A549 (cell line): Measurements from ENCODE around the gene CNTN4. TPM values are rescaled to one million over a fixed set of nuclear protein-coding genes. Genes with fewer than 3 reads are reported as not detected.

Experiments used
- ATAC-seq, 2 experiments: fragments of 200-7000 bp in 1 of 2; fragments of >200 bp in 1 of 2; cut with Nextera tagmentation in 1 of 2; cut with Tn5 transposase in 1 of 2; 3 replicates each; pipeline versions ENCODE4 v1.8.0 to v1.9.1; 2018 to 2020; ENCODE audit warnings: mild to moderate bottlenecking in 1 of 2, moderate library complexity in 1 of 2
- CTCF ChIA-PET: fragments of 300-600 bp; sonication (Branson Sonifier 250); formaldehyde crosslinking; extraction: SDS; loops from one replicate; lab custom pipeline; 2021; ENCODE audit warnings: antibody characterized with exemption, inconsistent platforms; lab: Yijun Ruan, JAX
- POLR2A ChIA-PET: fragments of 350-600 bp; formaldehyde crosslinking; extraction: SDS; loops from one replicate; lab custom pipeline; 2021; ENCODE audit warnings: antibody characterized with exemption, inconsistent platforms; lab: Yijun Ruan, JAX
- DNase-seq, 2 experiments: peaks; one replicate each; pipeline versions ENCODE4 v3.0.0 to v3.0.0-alpha.2; 2011 to 2016; ENCODE audit warnings: low read depth in 1 of 2, low spot score in 1 of 2
- FAIRE-seq: peaks from 2 replicates; lab custom pipeline; 2011; peaks lifted over from hg19 to GRCh38; lab: Jason Lieb, UNC
- H3K27ac ChIP-seq, 2 experiments: fragments of >200 bp; sonication (Bioruptor Twin); formaldehyde crosslinking; 3 replicates each; pipeline ENCODE4 v1.5.1; 2016 to 2017
- H3K4me1 ChIP-seq: fragments of >200 bp; sonication (Bioruptor Twin); formaldehyde crosslinking; 3 replicates; pipeline ENCODE4 v1.6.1; 2016
- H3K4me2 ChIP-seq: fragments of >200 bp; sonication (Bioruptor Twin); formaldehyde crosslinking; 3 replicates; pipeline ENCODE4 v1.6.1; 2016
- H3K4me3 ChIP-seq: fragments of >200 bp; sonication (Bioruptor Twin); formaldehyde crosslinking; 3 replicates; pipeline ENCODE4 v1.5.1; 2016
- H3K9me3 ChIP-seq: fragments of >200 bp; sonication (Bioruptor Twin); formaldehyde crosslinking; 3 replicates; pipeline ENCODE4 v1.6.1; 2016
- BHLHE40 ChIP-seq: IDR thresholded peaks from 2 replicates; pipeline ENCODE4 v1.6.1; 2012; ENCODE audit warnings: low read depth, low read length, inconsistent platforms
- FOSB ChIP-seq: fragments of 250-450 bp; sonication (Bioruptor Pico); IDR thresholded peaks from 2 replicates; pipeline ENCODE4 v1.5.0; 2020; ENCODE audit warnings: mild to moderate bottlenecking, moderate library complexity
- HDAC2 ChIP-seq: fragments of 200-600 bp; sonication (generic); IDR thresholded peaks from 2 replicates; pipeline ENCODE4 v1.6.1; 2016
- HEYL ChIP-seq: fragments of 250-450 bp; sonication (Bioruptor Pico); IDR thresholded peaks from 2 replicates; pipeline ENCODE4 v1.8.0; 2021; ENCODE audit warnings: mild to moderate bottlenecking, moderate library complexity
- HOXA7 ChIP-seq: fragments of 250-450 bp; sonication (Bioruptor Pico); IDR thresholded peaks from 2 replicates; pipeline ENCODE4 v1.5.0; 2020; ENCODE audit warnings: mild to moderate bottlenecking, moderate library complexity
- HOXB13 ChIP-seq: fragments of 250-450 bp; sonication (Bioruptor Pico); IDR thresholded peaks from 2 replicates; pipeline ENCODE4 v1.5.0; 2020; ENCODE audit warnings: low read depth, mild to moderate bottlenecking, moderate library complexity
- HOXB5 ChIP-seq: fragments of 250-450 bp; sonication (Bioruptor Pico); IDR thresholded peaks from 2 replicates; pipeline ENCODE4 v1.5.0; 2020; ENCODE audit warnings: mild to moderate bottlenecking, moderate library complexity
- MAFK ChIP-seq: fragments of 450-650 bp; IDR thresholded peaks from 2 replicates; pipeline ENCODE4 v1.6.1; 2014; ENCODE audit not compliant: partially characterized antibody
- NPAS2 ChIP-seq: fragments of 250-450 bp; sonication (Bioruptor Pico); IDR thresholded peaks from 2 replicates; pipeline ENCODE4 v1.8.0; 2022; ENCODE audit warnings: mild to moderate bottlenecking, moderate library complexity, borderline replicate concordance
- NR3C1 ChIP-seq: fragments of >200 bp; sonication (Bioruptor Twin); formaldehyde crosslinking; IDR thresholded peaks from 3 replicates; pipeline ENCODE4 v1.6.1; 2017
- PHF8 ChIP-seq: fragments of 200-600 bp; sonication (generic); IDR thresholded peaks from 2 replicates; pipeline ENCODE4 v1.6.1; 2016; ENCODE audit warnings: low read depth, mild to moderate bottlenecking, antibody characterized with exemption, moderate library complexity, borderline replicate concordance
- POLR2A ChIP-seq: IDR thresholded peaks from 2 replicates; pipeline ENCODE4 v1.6.1; 2012; ENCODE audit warnings: mild to moderate bottlenecking, low read length
- POLR2AphosphoS2 ChIP-seq: conservative IDR thresholded peaks from 2 replicates; pipeline ENCODE4 v1.6.1; 2012; ENCODE audit warnings: low read length, improper control_type of control experiment, inconsistent platforms
- RAD21 ChIP-seq, 2 experiments: fragments of >200 bp in 1 of 2; sonication (Bioruptor Twin) in 1 of 2; formaldehyde crosslinking in 1 of 2; IDR thresholded peaks in 1 of 2; conservative IDR thresholded peaks in 1 of 2; 2 replicates in 1 of 2; 3 replicates in 1 of 2; pipeline ENCODE4 v1.6.1; 2012 to 2018; ENCODE audit warnings: inconsistent platforms in 1 of 2
- RFX5 ChIP-seq: fragments of 450-650 bp; IDR thresholded peaks from 2 replicates; pipeline ENCODE4 v1.7.1; 2014; ENCODE audit warnings: antibody characterized with exemption, mild to moderate bottlenecking, moderate library complexity
- RNF2 ChIP-seq: fragments of 200-600 bp; sonication (generic); IDR thresholded peaks from 2 replicates; pipeline ENCODE4 v1.6.1; 2016; ENCODE audit warnings: low read depth, mild to moderate bottlenecking, antibody characterized with exemption, moderate library complexity, borderline replicate concordance
- SREBF2 ChIP-seq: fragments of 450-650 bp; IDR thresholded peaks from 2 replicates; pipeline ENCODE4 v1.6.1; 2014; ENCODE audit warnings: mild to moderate bottlenecking, moderate library complexity
- TFCP2L1 ChIP-seq: fragments of 250-450 bp; sonication (Bioruptor Pico); IDR thresholded peaks from 2 replicates; pipeline ENCODE4 v1.5.0; 2021; ENCODE audit warnings: mild to moderate bottlenecking
- WGBS: methylation state at CpG from one replicate; pipeline ENCODE4 v1.1.6; 2017; ENCODE audit errors: missing lambda C conversion rate; 5-methylcytosine and 5-hydroxymethylcytosine counted together
- polyA plus RNA-seq, 4 experiments: library from polyadenylated mRNA; depleted of rRNA in 3 of 4; stranded (reverse); fragments of >200 nt; fragmentation: RNase III in 1 of 4; extraction: RNeasy Plus Mini Kit Qiagen cat#74134 plus additional on column Dnase treatment in 1 of 4; gene quantifications; 2 replicates in 3 of 4; 3 replicates in 1 of 4; pipeline ENCODE4 v1.2.3, GENCODE V29; 2011 to 2017
- TF ChIP-seq, protein P1 (sequence below): IDR thresholded peaks from 2 replicates; pipeline ENCODE4 v1.6.1; 2012
- TF ChIP-seq, protein P2 (sequence below): fragments of 250-450 bp; sonication (Bioruptor Pico); IDR thresholded peaks from 2 replicates; pipeline ENCODE4 v1.5.0; 2020; ENCODE audit warnings: low read depth, mild to moderate bottlenecking, moderate library complexity
- TF ChIP-seq, protein P3 (sequence below): fragments of 200-600 bp; sonication (generic); IDR thresholded peaks from 2 replicates; pipeline ENCODE4 v1.6.1; 2016; ENCODE audit warnings: antibody characterized with exemption, mild to moderate bottlenecking, moderate library complexity

CNTN4 gene
- polyA plus RNA-seq, 2 of the 4 experiments (the other 2 are of a cell fraction) = 0.03 TPM; not detected in 1

DNA sequence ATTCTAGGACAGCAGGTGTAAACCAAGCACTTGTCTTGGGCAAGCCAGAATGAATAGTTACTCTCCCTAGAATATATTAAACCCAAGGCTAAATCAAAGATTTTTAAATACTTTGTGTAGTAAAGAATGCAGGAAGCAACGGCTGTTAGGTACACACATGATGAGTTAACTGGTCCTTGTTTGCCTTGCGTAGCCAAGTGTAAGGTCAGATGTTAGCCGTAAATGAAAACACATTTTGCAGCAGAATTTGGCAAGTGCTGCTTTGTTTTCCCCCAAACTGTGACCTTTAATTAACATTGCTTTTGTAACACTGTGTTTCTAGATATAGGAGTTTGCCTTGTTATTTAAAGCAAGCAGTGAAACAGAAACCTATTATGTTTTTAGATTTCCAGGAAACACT, 642.9 kb downstream of the CNTN4 start:
- no peaks in the 10 kb centered on the region for H3K9me3 ChIP-seq
- ATAC-seq (no peak), FAIRE-seq (no peak), DNase-seq (no peak)
- TF ChIP-seq TFCP2L1 (no peak), NPAS2 (CRISPR knock-in tag) (no peak), FOSB (no peak), RFX5 (no peak), PHF8 (no peak), NR3C1 (no peak), RNF2 (no peak)
- TF ChIP-seq, protein P1, sequence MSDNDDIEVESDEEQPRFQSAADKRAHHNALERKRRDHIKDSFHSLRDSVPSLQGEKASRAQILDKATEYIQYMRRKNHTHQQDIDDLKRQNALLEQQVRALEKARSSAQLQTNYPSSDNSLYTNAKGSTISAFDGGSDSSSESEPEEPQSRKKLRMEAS = no peak
- TF ChIP-seq, protein P2, sequence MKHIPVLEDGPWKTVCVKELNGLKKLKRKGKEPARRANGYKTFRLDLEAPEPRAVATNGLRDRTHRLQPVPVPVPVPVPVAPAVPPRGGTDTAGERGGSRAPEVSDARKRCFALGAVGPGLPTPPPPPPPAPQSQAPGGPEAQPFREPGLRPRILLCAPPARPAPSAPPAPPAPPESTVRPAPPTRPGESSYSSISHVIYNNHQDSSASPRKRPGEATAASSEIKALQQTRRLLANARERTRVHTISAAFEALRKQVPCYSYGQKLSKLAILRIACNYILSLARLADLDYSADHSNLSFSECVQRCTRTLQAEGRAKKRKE (CRISPR knock-in tag) = no peak
- TF ChIP-seq, protein P3, sequence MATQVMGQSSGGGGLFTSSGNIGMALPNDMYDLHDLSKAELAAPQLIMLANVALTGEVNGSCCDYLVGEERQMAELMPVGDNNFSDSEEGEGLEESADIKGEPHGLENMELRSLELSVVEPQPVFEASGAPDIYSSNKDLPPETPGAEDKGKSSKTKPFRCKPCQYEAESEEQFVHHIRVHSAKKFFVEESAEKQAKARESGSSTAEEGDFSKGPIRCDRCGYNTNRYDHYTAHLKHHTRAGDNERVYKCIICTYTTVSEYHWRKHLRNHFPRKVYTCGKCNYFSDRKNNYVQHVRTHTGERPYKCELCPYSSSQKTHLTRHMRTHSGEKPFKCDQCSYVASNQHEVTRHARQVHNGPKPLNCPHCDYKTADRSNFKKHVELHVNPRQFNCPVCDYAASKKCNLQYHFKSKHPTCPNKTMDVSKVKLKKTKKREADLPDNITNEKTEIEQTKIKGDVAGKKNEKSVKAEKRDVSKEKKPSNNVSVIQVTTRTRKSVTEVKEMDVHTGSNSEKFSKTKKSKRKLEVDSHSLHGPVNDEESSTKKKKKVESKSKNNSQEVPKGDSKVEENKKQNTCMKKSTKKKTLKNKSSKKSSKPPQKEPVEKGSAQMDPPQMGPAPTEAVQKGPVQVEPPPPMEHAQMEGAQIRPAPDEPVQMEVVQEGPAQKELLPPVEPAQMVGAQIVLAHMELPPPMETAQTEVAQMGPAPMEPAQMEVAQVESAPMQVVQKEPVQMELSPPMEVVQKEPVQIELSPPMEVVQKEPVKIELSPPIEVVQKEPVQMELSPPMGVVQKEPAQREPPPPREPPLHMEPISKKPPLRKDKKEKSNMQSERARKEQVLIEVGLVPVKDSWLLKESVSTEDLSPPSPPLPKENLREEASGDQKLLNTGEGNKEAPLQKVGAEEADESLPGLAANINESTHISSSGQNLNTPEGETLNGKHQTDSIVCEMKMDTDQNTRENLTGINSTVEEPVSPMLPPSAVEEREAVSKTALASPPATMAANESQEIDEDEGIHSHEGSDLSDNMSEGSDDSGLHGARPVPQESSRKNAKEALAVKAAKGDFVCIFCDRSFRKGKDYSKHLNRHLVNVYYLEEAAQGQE = no peak
- H3K4me1 ChIP-seq = no peaks in the 10 kb centered on the region
- no peak overlapping the region for H3K4me3 ChIP-seq
- CTCF ChIA-PET = no interaction called here
- H3K27ac ChIP-seq = no peak overlapping the region
- POLR2A ChIA-PET = no interaction called here
- no peak overlapping the region for H3K4me2 ChIP-seq
- WGBS = 4% methylated on average over 3 of the region's 3 CpGs

DNA sequence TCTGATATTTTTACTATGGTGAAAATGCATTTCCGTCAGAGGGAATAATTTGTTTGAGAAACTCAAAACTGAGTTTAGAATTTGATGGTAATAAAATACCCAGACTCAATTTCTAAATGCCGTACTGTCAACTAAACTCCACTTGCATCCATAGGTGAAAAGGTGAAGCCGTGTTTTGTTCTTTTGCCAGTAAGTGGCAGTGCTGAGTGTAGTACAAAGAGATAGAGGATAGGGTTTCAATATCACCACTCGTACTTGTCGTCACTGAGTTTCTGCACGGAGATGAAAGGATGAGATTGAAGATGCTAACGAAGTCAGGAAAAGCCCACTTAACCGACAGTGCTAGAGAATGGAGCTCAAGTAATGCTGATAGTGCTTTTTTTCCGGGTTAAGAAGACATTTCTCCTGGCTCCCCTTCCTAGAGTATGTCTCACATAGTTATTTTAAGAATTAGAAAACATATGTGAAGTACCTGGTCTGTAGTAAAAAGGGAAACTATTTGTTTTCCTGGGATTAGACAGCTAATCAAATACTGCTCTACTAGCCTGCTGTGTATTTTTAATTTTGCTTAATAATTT, 666.4 kb downstream of the CNTN4 start:
- Histone ChIP-seq H3K4me1 (no peaks in the 10 kb centered on the region), H3K4me2 (no peak overlapping the region), H3K9me3 (no peaks in the 10 kb centered on the region), H3K27ac (no peak overlapping the region), H3K4me3 (no peak overlapping the region)
- FAIRE-seq = no peak
- ChIA-PET POLR2A (no interaction called here), CTCF (interaction anchor here (0.9 kb wide), 1 partner anchor 120 kb away, joined by 3 read pairs; no protein-coding TSS in a partner anchor)
- no peak for TF ChIP-seq BHLHE40
- no peak for TF ChIP-seq POLR2A
- TF ChIP-seq FOSB = no peak
- no peak for TF ChIP-seq HOXB13 (CRISPR knock-in tag)
- TF ChIP-seq HEYL = no peak
- TF ChIP-seq POLR2AphosphoS2 = no peak
- TF ChIP-seq HOXA7 = no peak
- TF ChIP-seq, protein P1 = no peak
- TF ChIP-seq RAD21 (conservative IDR thresholded peaks at IDR 0.05 in 1 of 2, IDR thresholded peaks at IDR 0.05 in 1 of 2) = 0 out of 5 replicates have a peak, but pooled peaks of 1 of the 2 experiments have one; percentile 10
- TF ChIP-seq MAFK = peak; percentile 41
- TF ChIP-seq HOXB5 (CRISPR knock-in tag) = no peak
- no peak for TF ChIP-seq HDAC2
- no peak for TF ChIP-seq SREBF2
- 5% methylated on average over 9 of the region's 9 CpGs for WGBS
- DNase-seq = peak in 1 of 2 experiments; percentile 22
- ATAC-seq = peak in 1 of 2 experiments; percentile 63; a peak in 2 of 6 replicates
